Endothelial cell of umbilical vein (primary cell): ENCODE data around the gene ANKRD44. TPM values are rescaled to one million over a fixed set of nuclear protein-coding genes. Genes with fewer than 3 reads are reported as not detected.

Experiments
- BruUV-seq: library from RNA; stranded (reverse); fragments of 400-500 nt; replicated peaks from 2 replicates; lab custom pipeline; 2021; lab: Mats Ljungman, UMichigan
- CTCF ChIA-PET: fragments of 300-600, 350-600 bp; sonication (Branson Sonifier 250); formaldehyde crosslinking; loops from one replicate; lab custom pipeline; 2021; ENCODE audit warnings: antibody characterized with exemption, inconsistent platforms; lab: Charles Lee
- POLR2A ChIA-PET: fragments of 300-600, 350-600 bp; sonication (Branson Sonifier 250); formaldehyde crosslinking; loops from one replicate; lab custom pipeline; 2021; ENCODE audit warnings: antibody characterized with exemption, inconsistent platforms; lab: Charles Lee
- DNase-seq: peaks from one replicate; pipeline ENCODE4 v3.0.0-alpha.2; 2011; ENCODE audit warnings: low read depth, low spot score
- FAIRE-seq: peaks from 2 replicates; lab custom pipeline; 2011; peaks lifted over from hg19 to GRCh38; lab: Jason Lieb, UNC
- H2AFZ ChIP-seq: 2 replicates; pipeline ENCODE4 v1.6.0; 2012; ENCODE audit warnings: low read depth, low read length, control low read depth, inconsistent platforms
- H3K27ac ChIP-seq: 2 replicates; pipeline ENCODE4 v1.5.1; 2011; ENCODE audit warnings: low read depth, mild to moderate bottlenecking, control low read depth, low read length, moderate library complexity; ENCODE audit not compliant: insufficient read depth
- H3K27me3 ChIP-seq, 2 experiments: 2 replicates each; pipeline versions ENCODE4 v1.6.0 to v1.6.1; 2011; ENCODE audit warnings: low read length in 2 of 2, mixed read lengths in 1 of 2; ENCODE audit not compliant: control insufficient read depth in 2 of 2, insufficient read depth in 2 of 2
- H3K36me3 ChIP-seq, 2 experiments: 2 replicates in 1 of 2; 3 replicates in 1 of 2; pipeline ENCODE4 v1.5.1; 2011; ENCODE audit warnings: low read length in 2 of 2, mild to moderate bottlenecking in 1 of 2, moderate library complexity in 1 of 2; ENCODE audit not compliant: control insufficient read depth in 2 of 2, insufficient read depth in 2 of 2; ENCODE audit errors: extremely low read depth in 1 of 2
- H3K4me1 ChIP-seq: 3 replicates; pipeline ENCODE4 v1.5.1; 2011; ENCODE audit warnings: mild to moderate bottlenecking, low read length; ENCODE audit not compliant: control insufficient read depth, insufficient read depth; ENCODE audit errors: extremely low read depth
- H3K4me2 ChIP-seq: 2 replicates; pipeline ENCODE4 v1.6.1; 2011; ENCODE audit warnings: low read length, control low read depth, mixed read lengths; ENCODE audit not compliant: insufficient read depth
- H3K4me3 ChIP-seq, 3 experiments: fragments of 200-600 bp in 1 of 3; sonication (generic), shearing (Covaris generic) in 1 of 3; replicated peaks in 1 of 3; 2 replicates each; pipeline ENCODE4 v1.5.1; 2011 to 2016; ENCODE audit warnings: control low read depth in 3 of 3, low read length in 3 of 3, mild to moderate bottlenecking in 2 of 3, inconsistent platforms in 1 of 3, low read depth in 1 of 3, moderate library complexity in 1 of 3; ENCODE audit not compliant: insufficient read depth in 1 of 3
- H3K79me2 ChIP-seq: 2 replicates; pipeline ENCODE4 v1.6.0; 2012; ENCODE audit warnings: low read length, inconsistent platforms; ENCODE audit not compliant: control insufficient read depth, insufficient read depth
- H3K9ac ChIP-seq: replicated peaks from 2 replicates; pipeline ENCODE3; 2011; ENCODE audit warnings: low read length, control low read depth; ENCODE audit not compliant: insufficient read depth; ENCODE audit errors: extremely low read depth
- H3K9me1 ChIP-seq: replicated peaks from 3 replicates; pipeline ENCODE4 v1.6.0; 2011; ENCODE audit warnings: mild to moderate bottlenecking, low read length; ENCODE audit not compliant: control insufficient read depth, insufficient read depth; ENCODE audit errors: extremely low read depth
- H3K9me3 ChIP-seq: replicated peaks from 2 replicates; pipeline ENCODE4 v1.5.1; 2012; ENCODE audit warnings: low read length, inconsistent platforms; ENCODE audit not compliant: control insufficient read depth, insufficient read depth
- H4K20me1 ChIP-seq: replicated peaks from 2 replicates; pipeline ENCODE3; 2011; ENCODE audit warnings: mild to moderate bottlenecking, low read length; ENCODE audit not compliant: control insufficient read depth, insufficient read depth; ENCODE audit errors: extremely low read depth
- EZH2 ChIP-seq: IDR thresholded peaks from 2 replicates; pipeline ENCODE4 v1.6.1; 2012; ENCODE audit warnings: borderline replicate concordance, low read depth, mild to moderate bottlenecking, moderate library complexity, low read length, inconsistent platforms; ENCODE audit not compliant: severe bottlenecking
- FOS ChIP-seq: IDR thresholded peaks from 2 replicates; pipeline ENCODE4 v1.6.1; 2011; ENCODE audit warnings: mild to moderate bottlenecking, low read length, moderate library complexity, borderline replicate concordance; ENCODE audit not compliant: insufficient read depth
- GATA2 ChIP-seq: IDR thresholded peaks from 2 replicates; pipeline ENCODE4 v1.7.0; 2011; ENCODE audit warnings: low read depth, mild to moderate bottlenecking, moderate library complexity, mixed read lengths, low read length; ENCODE audit not compliant: insufficient read length, insufficient read depth
- JUN ChIP-seq: IDR thresholded peaks from 2 replicates; pipeline ENCODE4 v1.6.1; 2011; ENCODE audit warnings: borderline replicate concordance, low read depth; ENCODE audit not compliant: insufficient read length, insufficient read depth
- MYC ChIP-seq: IDR thresholded peaks from one replicate; pipeline ENCODE4 v1.6.1; 2011; ENCODE audit warnings: mild to moderate bottlenecking, low read depth, low read length
- POLR2A ChIP-seq: IDR thresholded peaks from 2 replicates; pipeline ENCODE4 v1.6.1; 2012; ENCODE audit warnings: low read depth, mild to moderate bottlenecking, control low read depth, low read length
- POLR2AphosphoS5 ChIP-seq: IDR thresholded peaks from 2 replicates; pipeline ENCODE4 v1.6.1; 2012; ENCODE audit warnings: low read depth, mild to moderate bottlenecking, control low read depth, low read length, moderate library complexity; ENCODE audit not compliant: insufficient read depth
- dilution Hi-C: fragments of 300-500 bp; cut with MboI; formaldehyde crosslinking; loops from one replicate; pipeline ENCODE4 v1.15.0; 2019; ENCODE audit warnings: low sequenced_read_pairs; ENCODE audit not compliant: extremely low pct_ligation_motif_present
- intact Hi-C: fragments of 100-400 bp; cut with micrococcal nuclease; formaldehyde crosslinking; loops from one replicate; pipeline ENCODE4 v1.10.0; 2022
- polyA plus RNA-seq, 4 experiments: library from polyadenylated mRNA; depleted of rRNA in 3 of 4; stranded (reverse) in 3 of 4; unstranded in 1 of 4; fragments of >200 nt; gene quantifications; 2 replicates each; pipeline versions ENCODE4 v1.2.1 to v1.2.3, GENCODE V29; 2011 to 2012; ENCODE audit warnings: missing spikeins in 1 of 4
- total RNA-seq: library from RNA; stranded (reverse); gene quantifications from 2 replicates; pipeline ENCODE4 v1.2.3, GENCODE V29; 2021
- TF ChIP-seq, protein P1 (sequence below), 2 donors: IDR thresholded peaks; 1 replicate in 1 of 2; 2 replicates in 1 of 2; pipeline ENCODE4 v1.5.1; 2011; ENCODE audit warnings: low read length in 2 of 2, mild to moderate bottlenecking in 2 of 2, moderate library complexity in 2 of 2, control low read depth in 1 of 2, inconsistent platforms in 1 of 2, low read depth in 1 of 2; ENCODE audit not compliant: insufficient read depth in 1 of 2; ENCODE audit errors: extremely low read depth in 1 of 2
- TF ChIP-seq, protein P2 (sequence below): IDR thresholded peaks from 2 replicates; pipeline ENCODE4 v1.6.1; 2011; ENCODE audit not compliant: insufficient read depth, insufficient read length

Gene ANKRD44
- total and polyA plus RNA-seq, 2 donors (not counting 3 experiments of a cell fraction or from before 2014, with no cell fraction given), result 3.4 to 6.1 TPM

DNA sequence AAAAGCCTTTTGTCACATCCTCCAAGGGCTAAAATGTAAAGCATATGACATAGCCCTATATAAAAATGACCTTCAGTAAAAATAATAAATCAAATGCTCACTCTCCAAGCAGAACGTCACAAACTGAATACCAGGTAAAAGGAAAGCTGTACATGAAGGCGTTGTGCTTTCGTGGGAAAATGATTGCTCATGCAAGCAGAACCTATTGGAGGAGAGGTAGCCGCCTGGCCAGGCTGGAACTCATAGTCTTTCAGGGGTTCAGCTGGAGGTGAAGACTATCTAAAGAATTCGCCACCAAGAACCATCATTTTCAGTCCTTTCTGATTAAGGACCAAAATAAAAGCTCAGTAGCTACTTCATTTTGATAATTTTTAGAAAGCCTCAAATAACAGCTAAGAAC lies 44.7 kb downstream of the ANKRD44 start:
- CTCF ChIA-PET, result interaction anchor here (1.2 to 1.6 kb wide), 2 partner anchors 9 to 152 kb away, joined by 4 to 5 read pairs; no protein-coding TSS in a partner anchor
- Histone ChIP-seq H3K27me3 (no peaks in the 10 kb centered on the region), H3K4me3 (no peak overlapping the region), H3K27ac (no peak overlapping the region), H3K9ac (no peak overlapping the region), H3K79me2 (no peaks in the 10 kb centered on the region), H3K36me3 (no peaks in the 10 kb centered on the region), H3K4me1 (peaks cover 5% of the 10 kb centered on the region), H2AFZ (no peak overlapping the region), H3K9me1 (no peaks in the 10 kb centered on the region), H3K4me2 (no peak overlapping the region), H4K20me1 (no peaks in the 10 kb centered on the region), H3K9me3 (no peaks in the 10 kb centered on the region)
- DNase-seq (no peak), FAIRE-seq (no peak)
- TF ChIP-seq, protein P1, sequence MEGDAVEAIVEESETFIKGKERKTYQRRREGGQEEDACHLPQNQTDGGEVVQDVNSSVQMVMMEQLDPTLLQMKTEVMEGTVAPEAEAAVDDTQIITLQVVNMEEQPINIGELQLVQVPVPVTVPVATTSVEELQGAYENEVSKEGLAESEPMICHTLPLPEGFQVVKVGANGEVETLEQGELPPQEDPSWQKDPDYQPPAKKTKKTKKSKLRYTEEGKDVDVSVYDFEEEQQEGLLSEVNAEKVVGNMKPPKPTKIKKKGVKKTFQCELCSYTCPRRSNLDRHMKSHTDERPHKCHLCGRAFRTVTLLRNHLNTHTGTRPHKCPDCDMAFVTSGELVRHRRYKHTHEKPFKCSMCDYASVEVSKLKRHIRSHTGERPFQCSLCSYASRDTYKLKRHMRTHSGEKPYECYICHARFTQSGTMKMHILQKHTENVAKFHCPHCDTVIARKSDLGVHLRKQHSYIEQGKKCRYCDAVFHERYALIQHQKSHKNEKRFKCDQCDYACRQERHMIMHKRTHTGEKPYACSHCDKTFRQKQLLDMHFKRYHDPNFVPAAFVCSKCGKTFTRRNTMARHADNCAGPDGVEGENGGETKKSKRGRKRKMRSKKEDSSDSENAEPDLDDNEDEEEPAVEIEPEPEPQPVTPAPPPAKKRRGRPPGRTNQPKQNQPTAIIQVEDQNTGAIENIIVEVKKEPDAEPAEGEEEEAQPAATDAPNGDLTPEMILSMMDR (IDR thresholded peaks at IDR 0.05; ENCODE audit: extremely low read depth in 1 of 2, insufficient read depth in 1 of 2, low read depth in 1 of 2, low read length in 2 of 2), result no peak
- TF ChIP-seq POLR2A (no peak), JUN (no peak), GATA2 (no peak), EZH2 (no peak), FOS (no peak), POLR2AphosphoS5 (no peak), MYC (no peak)
- TF ChIP-seq, protein P2, sequence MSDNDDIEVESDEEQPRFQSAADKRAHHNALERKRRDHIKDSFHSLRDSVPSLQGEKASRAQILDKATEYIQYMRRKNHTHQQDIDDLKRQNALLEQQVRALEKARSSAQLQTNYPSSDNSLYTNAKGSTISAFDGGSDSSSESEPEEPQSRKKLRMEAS, result no peak
- BruUV-seq, result no TSS peak
- intact Hi-C loops (no loop called here), dilution Hi-C loops (no loop called here)
- POLR2A ChIA-PET, result no interaction called here
